ENCODE measurements around the gene CEACAM19.

The CEACAM19 gene

GRCh38 chr19:44643605-44644401, 27.5 kb upstream of the CEACAM19 start, which contains the start of gene PVR:
TSS of gene PVR (plus strand) at chr19:44643910. CDS start at chr19:44644097, 187 bp downstream.
- H3K36me3 ChIP-seq (replicated peaks): peaks cover 13% of the 10 kb centered on the region
- H3K27me3 ChIP-seq (replicated peaks): no peaks in the 10 kb centered on the region
- peak; percentile 61 for DNase-seq
- H3K4me3 ChIP-seq (ENCODE audit: low read depth, low read length): peak within 1 kb of the TSS; percentile 89
- H3K27ac ChIP-seq: peak within 1 kb of the TSS; percentile 78
- no peak for TF ChIP-seq CTCF (IDR thresholded peaks at IDR 0.05; ENCODE audit: low read depth, low read length, missing control alignments)
- in situ Hi-C loops (cut with HindIII; ENCODE audit: low pct_ligation_motif_present, low sequenced_read_pairs): no loop called here

GRCh38 chr19:44644402-44645016, 26.8 kb upstream of the CEACAM19 start:
- DNase-seq: no peak
- H3K27me3 ChIP-seq (replicated peaks): no peaks in the 10 kb centered on the region
- peak overlapping the region; percentile 89 for H3K4me3 ChIP-seq (ENCODE audit: low read depth, low read length)
- in situ Hi-C loops (cut with HindIII; ENCODE audit: low pct_ligation_motif_present, low sequenced_read_pairs): no loop called here
- TF ChIP-seq CTCF (IDR thresholded peaks at IDR 0.05; ENCODE audit: low read depth, low read length, missing control alignments): no peak
- peak overlapping the region; percentile 78 for H3K27ac ChIP-seq
- H3K36me3 ChIP-seq (replicated peaks): peaks cover 18% of the 10 kb centered on the region

GRCh38 chr19:44645407-44646048, 25.8 kb upstream of the CEACAM19 start:
- TF ChIP-seq CTCF (IDR thresholded peaks at IDR 0.05; ENCODE audit: low read depth, low read length, missing control alignments): no peak
- in situ Hi-C loops (cut with HindIII; ENCODE audit: low pct_ligation_motif_present, low sequenced_read_pairs): no loop called here
- H3K36me3 ChIP-seq (replicated peaks): peaks cover 28% of the 10 kb centered on the region

GRCh38 chr19:44646049-44646416, 25.2 kb upstream of the CEACAM19 start:
- in situ Hi-C loops (cut with HindIII; ENCODE audit: low pct_ligation_motif_present, low sequenced_read_pairs): no loop called here
- DNase-seq: no peak
- H3K36me3 ChIP-seq (replicated peaks): peaks cover 33% of the 10 kb centered on the region
- TF ChIP-seq CTCF (IDR thresholded peaks at IDR 0.05; ENCODE audit: low read depth, low read length, missing control alignments): no peak
- H3K27ac ChIP-seq: no peak overlapping the region
- H3K27me3 ChIP-seq (replicated peaks): no peaks in the 10 kb centered on the region
- no peak overlapping the region for H3K4me3 ChIP-seq (ENCODE audit: low read depth, low read length)

More at GRCh38 chr19:44645407-44646048, 25.8 kb upstream of the CEACAM19 start:
- no peaks in the 10 kb centered on the region for H3K27me3 ChIP-seq (replicated peaks)
- no peak overlapping the region for H3K27ac ChIP-seq
- no peak for DNase-seq
- peak overlapping the region; percentile 33 for H3K4me3 ChIP-seq (ENCODE audit: low read depth, low read length)

GRCh38 chr19:44647144-44647543, 24.1 kb upstream of the CEACAM19 start:
- peaks cover 42% of the 10 kb centered on the region for H3K36me3 ChIP-seq (replicated peaks)
- in situ Hi-C loops (cut with HindIII; ENCODE audit: low pct_ligation_motif_present, low sequenced_read_pairs): no loop called here
- DNase-seq: no peak
- H3K27ac ChIP-seq: no peak overlapping the region
- no peak overlapping the region for H3K4me3 ChIP-seq (ENCODE audit: low read depth, low read length)
- no peak for TF ChIP-seq CTCF (IDR thresholded peaks at IDR 0.05; ENCODE audit: low read depth, low read length, missing control alignments)
- no peaks in the 10 kb centered on the region for H3K27me3 ChIP-seq (replicated peaks)

All from brain microvascular endothelial cell (primary cell).